Measurements from ENCODE around the gene RTL10. TPM values are rescaled to one million over a fixed set of nuclear protein-coding genes. Genes with fewer than 3 reads are reported as not detected.

RTL10 gene
- total and polyA plus RNA-seq, 2 of the 13 experiments (the other 11 are each of a cell fraction or from before 2014, with no cell fraction given), result 14.1 to 15.8 TPM

DNA sequence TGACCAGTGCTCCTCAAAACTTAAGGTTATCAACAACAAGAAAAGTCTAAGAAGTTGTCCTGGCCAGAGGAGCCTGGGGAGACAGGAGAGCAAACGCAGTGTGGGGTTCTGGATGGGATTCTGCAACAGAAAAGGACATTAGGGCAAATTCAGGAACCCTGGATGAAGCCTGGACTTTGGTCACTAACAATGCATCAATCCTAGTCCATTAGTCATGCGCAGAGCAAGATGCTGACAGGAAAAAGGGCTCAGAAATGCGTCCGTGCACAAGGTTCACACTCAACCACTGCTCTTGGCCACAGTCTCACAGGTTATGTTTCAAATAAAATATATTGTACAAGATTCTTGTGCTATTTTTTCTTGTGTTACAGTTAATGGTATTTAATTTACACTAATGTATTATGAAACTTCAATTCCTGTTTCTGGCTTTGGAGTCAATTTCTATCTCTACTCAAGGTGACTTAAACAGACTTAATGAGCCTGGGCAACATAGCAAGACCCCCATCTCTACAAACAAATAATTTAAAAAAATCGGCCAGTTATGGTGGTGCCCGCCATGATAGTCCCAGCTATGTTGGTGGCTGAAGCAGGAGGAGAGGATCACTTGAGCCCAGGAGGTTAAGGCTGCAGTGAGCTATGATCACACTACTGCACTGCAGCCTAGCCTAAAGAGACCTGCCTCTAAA is 13.6 kb downstream of the RTL10 start (continued):
- TF ChIP-seq, protein P1, sequence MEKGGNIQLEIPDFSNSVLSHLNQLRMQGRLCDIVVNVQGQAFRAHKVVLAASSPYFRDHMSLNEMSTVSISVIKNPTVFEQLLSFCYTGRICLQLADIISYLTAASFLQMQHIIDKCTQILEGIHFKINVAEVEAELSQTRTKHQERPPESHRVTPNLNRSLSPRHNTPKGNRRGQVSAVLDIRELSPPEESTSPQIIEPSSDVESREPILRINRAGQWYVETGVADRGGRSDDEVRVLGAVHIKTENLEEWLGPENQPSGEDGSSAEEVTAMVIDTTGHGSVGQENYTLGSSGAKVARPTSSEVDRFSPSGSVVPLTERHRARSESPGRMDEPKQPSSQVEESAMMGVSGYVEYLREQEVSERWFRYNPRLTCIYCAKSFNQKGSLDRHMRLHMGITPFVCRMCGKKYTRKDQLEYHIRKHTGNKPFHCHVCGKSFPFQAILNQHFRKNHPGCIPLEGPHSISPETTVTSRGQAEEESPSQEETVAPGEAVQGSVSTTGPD (CRISPR knock-in tag; IDR thresholded peaks at IDR 0.05), result no peak
- TF ChIP-seq, protein P2, sequence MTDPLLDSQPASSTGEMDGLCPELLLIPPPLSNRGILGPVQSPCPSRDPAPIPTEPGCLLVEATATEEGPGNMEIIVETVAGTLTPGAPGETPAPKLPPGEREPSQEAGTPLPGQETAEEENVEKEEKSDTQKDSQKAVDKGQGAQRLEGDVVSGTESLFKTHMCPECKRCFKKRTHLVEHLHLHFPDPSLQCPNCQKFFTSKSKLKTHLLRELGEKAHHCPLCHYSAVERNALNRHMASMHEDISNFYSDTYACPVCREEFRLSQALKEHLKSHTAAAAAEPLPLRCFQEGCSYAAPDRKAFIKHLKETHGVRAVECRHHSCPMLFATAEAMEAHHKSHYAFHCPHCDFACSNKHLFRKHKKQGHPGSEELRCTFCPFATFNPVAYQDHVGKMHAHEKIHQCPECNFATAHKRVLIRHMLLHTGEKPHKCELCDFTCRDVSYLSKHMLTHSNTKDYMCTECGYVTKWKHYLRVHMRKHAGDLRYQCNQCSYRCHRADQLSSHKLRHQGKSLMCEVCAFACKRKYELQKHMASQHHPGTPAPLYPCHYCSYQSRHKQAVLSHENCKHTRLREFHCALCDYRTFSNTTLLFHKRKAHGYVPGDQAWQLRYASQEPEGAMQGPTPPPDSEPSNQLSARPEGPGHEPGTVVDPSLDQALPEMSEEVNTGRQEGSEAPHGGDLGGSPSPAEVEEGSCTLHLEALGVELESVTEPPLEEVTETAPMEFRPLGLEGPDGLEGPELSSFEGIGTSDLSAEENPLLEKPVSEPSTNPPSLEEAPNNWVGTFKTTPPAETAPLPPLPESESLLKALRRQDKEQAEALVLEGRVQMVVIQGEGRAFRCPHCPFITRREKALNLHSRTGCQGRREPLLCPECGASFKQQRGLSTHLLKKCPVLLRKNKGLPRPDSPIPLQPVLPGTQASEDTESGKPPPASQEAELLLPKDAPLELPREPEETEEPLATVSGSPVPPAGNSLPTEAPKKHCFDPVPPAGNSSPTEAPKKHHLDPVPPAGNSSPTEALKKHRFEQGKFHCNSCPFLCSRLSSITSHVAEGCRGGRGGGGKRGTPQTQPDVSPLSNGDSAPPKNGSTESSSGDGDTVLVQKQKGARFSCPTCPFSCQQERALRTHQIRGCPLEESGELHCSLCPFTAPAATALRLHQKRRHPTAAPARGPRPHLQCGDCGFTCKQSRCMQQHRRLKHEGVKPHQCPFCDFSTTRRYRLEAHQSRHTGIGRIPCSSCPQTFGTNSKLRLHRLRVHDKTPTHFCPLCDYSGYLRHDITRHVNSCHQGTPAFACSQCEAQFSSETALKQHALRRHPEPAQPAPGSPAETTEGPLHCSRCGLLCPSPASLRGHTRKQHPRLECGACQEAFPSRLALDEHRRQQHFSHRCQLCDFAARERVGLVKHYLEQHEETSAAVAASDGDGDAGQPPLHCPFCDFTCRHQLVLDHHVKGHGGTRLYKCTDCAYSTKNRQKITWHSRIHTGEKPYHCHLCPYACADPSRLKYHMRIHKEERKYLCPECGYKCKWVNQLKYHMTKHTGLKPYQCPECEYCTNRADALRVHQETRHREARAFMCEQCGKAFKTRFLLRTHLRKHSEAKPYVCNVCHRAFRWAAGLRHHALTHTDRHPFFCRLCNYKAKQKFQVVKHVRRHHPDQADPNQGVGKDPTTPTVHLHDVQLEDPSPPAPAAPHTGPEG (CRISPR knock-in tag; IDR thresholded peaks at IDR 0.05), result no peak
- TF ChIP-seq ZNF619 (CRISPR knock-in tag; IDR thresholded peaks at IDR 0.05), result no peak
- TF ChIP-seq, protein P3, sequence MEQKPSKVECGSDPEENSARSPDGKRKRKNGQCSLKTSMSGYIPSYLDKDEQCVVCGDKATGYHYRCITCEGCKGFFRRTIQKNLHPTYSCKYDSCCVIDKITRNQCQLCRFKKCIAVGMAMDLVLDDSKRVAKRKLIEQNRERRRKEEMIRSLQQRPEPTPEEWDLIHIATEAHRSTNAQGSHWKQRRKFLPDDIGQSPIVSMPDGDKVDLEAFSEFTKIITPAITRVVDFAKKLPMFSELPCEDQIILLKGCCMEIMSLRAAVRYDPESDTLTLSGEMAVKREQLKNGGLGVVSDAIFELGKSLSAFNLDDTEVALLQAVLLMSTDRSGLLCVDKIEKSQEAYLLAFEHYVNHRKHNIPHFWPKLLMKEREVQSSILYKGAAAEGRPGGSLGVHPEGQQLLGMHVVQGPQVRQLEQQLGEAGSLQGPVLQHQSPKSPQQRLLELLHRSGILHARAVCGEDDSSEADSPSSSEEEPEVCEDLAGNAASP (CRISPR knock-in tag; IDR thresholded peaks at IDR 0.05; ENCODE audit: borderline replicate concordance), result no peak
- TF ChIP-seq XRCC5 (optimal IDR thresholded peaks at IDR 0.05; ENCODE audit: low read length), result peak; percentile 38
- no peak for TF ChIP-seq RELA (CRISPR knock-in tag; IDR thresholded peaks at IDR 0.05)
- TF ChIP-seq ZKSCAN1 (IDR thresholded peaks at IDR 0.05; ENCODE audit: low read length), result no peak
- no peak for TF ChIP-seq RBM39 (IDR thresholded peaks at IDR 0.05; ENCODE audit: low read depth, low read length, poor library complexity, severe bottlenecking)
- TF ChIP-seq FOXA1 (IDR thresholded peaks at IDR 0.05), result no peak
- TF ChIP-seq FOXA1 (CRISPR knock-in tag; IDR thresholded peaks at IDR 0.05), result no peak
- no peak for TF ChIP-seq FOXK2 (IDR thresholded peaks at IDR 0.05)
- TF ChIP-seq, protein P4, sequence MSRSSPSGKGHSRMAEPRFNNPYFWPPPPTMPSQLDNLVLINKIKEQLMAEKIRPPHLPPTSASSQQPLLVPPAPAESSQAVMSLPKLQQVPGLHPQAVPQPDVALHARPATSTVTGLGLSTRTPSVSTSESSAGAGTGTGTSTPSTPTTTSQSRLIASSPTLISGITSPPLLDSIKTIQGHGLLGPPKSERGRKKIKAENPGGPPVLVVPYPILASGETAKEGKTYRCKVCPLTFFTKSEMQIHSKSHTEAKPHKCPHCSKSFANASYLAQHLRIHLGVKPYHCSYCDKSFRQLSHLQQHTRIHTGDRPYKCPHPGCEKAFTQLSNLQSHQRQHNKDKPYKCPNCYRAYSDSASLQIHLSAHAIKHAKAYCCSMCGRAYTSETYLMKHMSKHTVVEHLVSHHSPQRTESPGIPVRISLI (CRISPR knock-in tag; IDR thresholded peaks at IDR 0.05; ENCODE audit: borderline replicate concordance), result no peak
- TF ChIP-seq, protein P5, sequence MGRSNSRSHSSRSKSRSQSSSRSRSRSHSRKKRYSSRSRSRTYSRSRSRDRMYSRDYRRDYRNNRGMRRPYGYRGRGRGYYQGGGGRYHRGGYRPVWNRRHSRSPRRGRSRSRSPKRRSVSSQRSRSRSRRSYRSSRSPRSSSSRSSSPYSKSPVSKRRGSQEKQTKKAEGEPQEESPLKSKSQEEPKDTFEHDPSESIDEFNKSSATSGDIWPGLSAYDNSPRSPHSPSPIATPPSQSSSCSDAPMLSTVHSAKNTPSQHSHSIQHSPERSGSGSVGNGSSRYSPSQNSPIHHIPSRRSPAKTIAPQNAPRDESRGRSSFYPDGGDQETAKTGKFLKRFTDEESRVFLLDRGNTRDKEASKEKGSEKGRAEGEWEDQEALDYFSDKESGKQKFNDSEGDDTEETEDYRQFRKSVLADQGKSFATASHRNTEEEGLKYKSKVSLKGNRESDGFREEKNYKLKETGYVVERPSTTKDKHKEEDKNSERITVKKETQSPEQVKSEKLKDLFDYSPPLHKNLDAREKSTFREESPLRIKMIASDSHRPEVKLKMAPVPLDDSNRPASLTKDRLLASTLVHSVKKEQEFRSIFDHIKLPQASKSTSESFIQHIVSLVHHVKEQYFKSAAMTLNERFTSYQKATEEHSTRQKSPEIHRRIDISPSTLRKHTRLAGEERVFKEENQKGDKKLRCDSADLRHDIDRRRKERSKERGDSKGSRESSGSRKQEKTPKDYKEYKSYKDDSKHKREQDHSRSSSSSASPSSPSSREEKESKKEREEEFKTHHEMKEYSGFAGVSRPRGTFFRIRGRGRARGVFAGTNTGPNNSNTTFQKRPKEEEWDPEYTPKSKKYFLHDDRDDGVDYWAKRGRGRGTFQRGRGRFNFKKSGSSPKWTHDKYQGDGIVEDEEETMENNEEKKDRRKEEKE (IDR thresholded peaks at IDR 0.05), result no peak
- no peak for TF ChIP-seq ZNF10 (CRISPR knock-in tag; IDR thresholded peaks at IDR 0.05; ENCODE audit: borderline replicate concordance, low read depth)

All from HepG2 (cell line).